Left ventricle myocardium inferior (tissue), 1 donor: ENCODE results near the gene FAM204A. TPM values are rescaled to one million over a fixed set of nuclear protein-coding genes. Genes with fewer than 3 reads are reported as not detected.

Experiments used
- DNase-seq: peaks from one replicate; pipeline ENCODE4 v3.0.0-alpha.2; 2020
- H3K27ac ChIP-seq: fragments of 200-600 bp; replicated peaks from 2 replicates; pipeline ENCODE4 v1.8.0; 2021
- H3K27me3 ChIP-seq: fragments of 200-600 bp; 2 replicates; pipeline ENCODE4 v1.8.0; 2021; ENCODE audit warnings: low read depth
- H3K36me3 ChIP-seq: fragments of 200-600 bp; 2 replicates; pipeline ENCODE4 v1.8.0; 2021
- H3K4me1 ChIP-seq: fragments of 200-600 bp; 2 replicates; pipeline ENCODE4 v1.8.0; 2021
- H3K4me3 ChIP-seq: fragments of 200-600 bp; 2 replicates; pipeline ENCODE4 v1.8.0; 2021; ENCODE audit warnings: mild to moderate bottlenecking, moderate library complexity
- H3K9me3 ChIP-seq: fragments of 200-600 bp; replicated peaks from 2 replicates; pipeline ENCODE4 v1.8.0; 2021
- CTCF ChIP-seq: fragments of 200-600 bp; IDR thresholded peaks from 2 replicates; pipeline ENCODE4 v1.8.0; 2021; ENCODE audit warnings: antibody characterized with exemption, mild to moderate bottlenecking, borderline replicate concordance
- intact Hi-C: fragments of 100-400 bp; cut with micrococcal nuclease; formaldehyde crosslinking; loops from one replicate; pipeline ENCODE4 v1.11.0; 2022
- total RNA-seq: library from RNA; stranded (reverse); fragmentation: NEBNext Ultra II Directional; extraction: Animal tissue kit (Norgen Biotek cat#: 25700); gene quantifications from one replicate; pipeline ENCODE4 v1.2.1, GENCODE V29; 2021
- donor health status: DM: no; HTN: yes; CAD: no; lungs with severe emphysema.

Gene FAM204A
- total RNA-seq, 1 donor from 2014 or later, result 58.9 TPM

GRCh38 chr10:118370499-118370898 is 28.4 kb upstream of the FAM204A start:
- Histone ChIP-seq H3K4me1 (no peaks in the 10 kb centered on the region), H3K36me3 (no peaks in the 10 kb centered on the region), H3K27ac (no peak overlapping the region), H3K27me3 (peaks cover 14% of the 10 kb centered on the region), H3K9me3 (peaks cover 17% of the 10 kb centered on the region), H3K4me3 (no peak overlapping the region)
- TF ChIP-seq CTCF, result no peak
- intact Hi-C loops, result no loop called here
- no peak for DNase-seq

DNA sequence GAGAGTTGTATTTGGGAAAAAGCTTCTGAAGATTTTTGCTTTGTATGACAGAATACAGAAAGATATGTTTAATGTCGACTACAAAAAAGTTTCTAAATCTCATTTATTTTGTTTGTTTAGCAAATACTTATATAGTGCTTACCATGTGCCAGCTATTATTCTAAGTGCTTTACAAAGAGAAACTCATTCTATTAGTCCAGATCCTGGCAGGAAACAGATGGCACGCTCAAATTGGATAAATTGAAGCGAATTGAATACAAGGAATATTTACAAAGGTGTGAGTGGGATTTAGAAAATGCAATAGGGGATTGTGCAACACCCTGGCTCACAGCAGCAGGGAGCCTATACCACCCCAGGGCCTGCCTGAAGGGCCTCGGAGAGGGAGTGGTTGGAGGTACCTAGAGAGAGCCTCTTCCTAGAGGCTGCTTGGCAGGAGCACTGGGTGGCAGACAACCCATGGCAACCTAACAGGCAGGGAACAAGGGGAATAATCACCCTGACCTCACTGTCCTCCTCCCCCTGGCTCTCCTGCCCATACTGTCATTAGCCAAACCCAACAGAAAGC is 27.6 kb upstream of the FAM204A start:
- Histone ChIP-seq H3K27ac (no peak overlapping the region), H3K4me1 (no peaks in the 10 kb centered on the region), H3K9me3 (peaks cover 24% of the 10 kb centered on the region), H3K4me3 (no peak overlapping the region), H3K36me3 (no peaks in the 10 kb centered on the region), H3K27me3 (peaks cover 10% of the 10 kb centered on the region)
- no peak for TF ChIP-seq CTCF
- intact Hi-C loops, result no loop called here
- DNase-seq, result no peak

DNA sequence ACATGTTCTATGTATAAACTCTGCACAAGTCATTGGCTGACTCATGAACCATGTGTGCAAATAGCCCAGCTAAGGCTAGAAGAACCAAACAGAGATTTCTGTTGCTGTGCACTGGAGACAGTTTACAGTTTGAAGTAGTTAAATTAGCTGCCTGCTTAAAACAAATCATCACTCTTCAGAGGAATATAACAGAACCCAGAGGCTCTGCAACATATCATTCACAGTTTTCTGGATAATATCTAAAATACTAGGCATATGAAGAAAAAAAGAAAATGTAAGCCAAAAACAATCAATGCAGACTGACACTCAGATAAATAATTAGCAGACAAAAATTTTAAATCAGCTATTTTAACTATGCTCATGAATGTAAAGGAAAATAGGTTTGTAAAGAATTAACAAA is 23.6 kb upstream of the FAM204A start:
- no peaks in the 10 kb centered on the region for H3K36me3 ChIP-seq
- DNase-seq, result no peak
- no peak overlapping the region for H3K27ac ChIP-seq
- no peak overlapping the region for H3K4me3 ChIP-seq
- peaks cover 28% of the 10 kb centered on the region for H3K9me3 ChIP-seq
- no peaks in the 10 kb centered on the region for H3K4me1 ChIP-seq
- intact Hi-C loops, result no loop called here
- no peak for TF ChIP-seq CTCF
- H3K27me3 ChIP-seq, result no peaks in the 10 kb centered on the region

GRCh38 chr10:118362103-118362502 is 20.0 kb upstream of the FAM204A start:
- no peak for DNase-seq
- Histone ChIP-seq H3K4me3 (no peak overlapping the region), H3K27ac (no peak overlapping the region), H3K27me3 (peaks cover 3% of the 10 kb centered on the region), H3K9me3 (peaks cover 27% of the 10 kb centered on the region), H3K4me1 (no peaks in the 10 kb centered on the region), H3K36me3 (no peaks in the 10 kb centered on the region)
- intact Hi-C loops, result no loop called here
- no peak for TF ChIP-seq CTCF

DNA sequence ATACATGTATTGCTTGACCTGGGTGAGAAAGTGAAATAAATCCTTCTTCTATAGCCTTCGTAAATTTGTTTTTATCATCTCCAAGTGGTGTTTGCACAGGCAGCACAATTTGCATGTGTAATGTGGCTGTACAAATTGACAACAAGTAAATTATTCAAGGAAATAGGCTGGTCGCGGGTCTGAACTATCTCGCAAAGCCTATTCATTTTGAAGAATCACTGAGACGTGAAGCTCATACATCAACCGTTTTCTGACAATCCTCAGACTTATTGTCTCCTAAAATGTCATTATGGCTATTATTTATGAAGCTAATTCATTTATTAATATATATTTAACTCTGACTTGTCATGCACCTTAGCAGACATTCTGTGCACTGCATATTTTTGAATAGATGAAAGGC is 16.2 kb upstream of the FAM204A start:
- H3K4me1 ChIP-seq, result no peaks in the 10 kb centered on the region
- no peak overlapping the region for H3K4me3 ChIP-seq
- H3K9me3 ChIP-seq, result no peaks in the 10 kb centered on the region
- intact Hi-C loops, result no loop called here
- no peaks in the 10 kb centered on the region for H3K36me3 ChIP-seq
- TF ChIP-seq CTCF, result no peak
- peaks cover 12% of the 10 kb centered on the region for H3K27me3 ChIP-seq
- no peak for DNase-seq
- no peak overlapping the region for H3K27ac ChIP-seq
